Activated CD8-positive, alpha-beta T cell treated with anti-CD3 and anti-CD28 coated beads, Interleukin-2, amount 10 ng/mL, durations not matched to agents 7 days and 5 days (primary cell): ENCODE measurements around the gene TEX13C. TPM values are rescaled to one million over a fixed set of nuclear protein-coding genes. Genes with fewer than 3 reads are reported as not detected.

ENCODE experiments used
- ATAC-seq: fragments of 150-1000 bp; cut with Tn5 transposase; one replicate; pipeline ENCODE4 v1.10.0; 2021; ENCODE audit warnings: moderate library complexity
- CTCF ChIA-PET: fragments of 350-600 bp; sonication (Branson Sonifier 250); formaldehyde crosslinking; loops from one replicate; lab custom pipeline; 2021; ENCODE audit warnings: antibody characterized with exemption; lab: Charles Lee
- POLR2A ChIA-PET: fragments of 350-600 bp; sonication (Branson Sonifier 250); formaldehyde crosslinking; loops from one replicate; lab custom pipeline; 2021; ENCODE audit warnings: antibody characterized with exemption; lab: Charles Lee
- DNase-seq: peaks from one replicate; pipeline ENCODE4 v3.0.0-alpha.2; 2020
- H3K27ac Mint-ChIP-seq: one replicate; pipeline ENCODE4 v1.8.0; 2021; ENCODE audit warnings: mild to moderate bottlenecking, mixed read lengths
- H3K27me3 Mint-ChIP-seq: one replicate; pipeline ENCODE4 v1.8.0; 2021; ENCODE audit warnings: low read depth, mixed read lengths
- H3K36me3 Mint-ChIP-seq: one replicate; pipeline ENCODE4 v1.8.0; 2021; ENCODE audit warnings: low read depth, mixed read lengths
- H3K4me1 Mint-ChIP-seq: one replicate; pipeline ENCODE4 v1.8.0; 2021; ENCODE audit warnings: low read depth, mixed read lengths
- H3K4me3 Mint-ChIP-seq: one replicate; pipeline ENCODE4 v1.8.0; 2021; ENCODE audit warnings: mild to moderate bottlenecking, mixed read lengths
- H3K9me3 Mint-ChIP-seq: one replicate; pipeline ENCODE4 v1.8.0; 2022; ENCODE audit warnings: mixed read lengths; ENCODE audit not compliant: insufficient read depth
- total RNA-seq, 2 experiments: library from RNA; stranded (reverse); gene quantifications; one replicate each; pipeline ENCODE4 v1.2.3, GENCODE V29; 2021

Gene TEX13C
- total RNA-seq, 2 experiments from 2014 or later: not detected

DNA sequence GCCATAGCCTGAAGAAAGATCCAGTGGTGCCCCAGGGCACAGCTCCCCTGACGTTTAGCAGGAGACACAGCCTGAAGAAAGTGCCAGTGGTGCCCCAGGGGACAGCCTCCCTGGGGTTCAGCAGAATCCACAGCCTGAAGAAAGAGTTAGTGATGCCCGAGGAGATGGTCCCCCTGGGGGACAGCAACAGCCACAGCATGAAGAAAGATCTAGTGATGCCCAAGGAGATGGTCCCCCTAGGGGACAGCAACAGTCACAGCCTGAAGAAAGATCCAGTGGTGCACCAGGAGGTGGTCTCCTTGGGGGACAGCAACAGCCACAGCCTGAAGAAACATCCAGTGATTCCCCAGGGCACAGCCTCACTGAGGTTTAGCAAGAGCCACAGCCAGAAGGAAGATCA lies 2.8 kb downstream of the TEX13C start:
- ChIA-PET POLR2A (no interaction called here), CTCF (no interaction called here)
- Mint-ChIP-seq H3K9me3 (no peaks in the 10 kb centered on the region), H3K27me3 (no peaks in the 10 kb centered on the region), H3K4me3 (no peak overlapping the region), H3K36me3 (no peaks in the 10 kb centered on the region), H3K4me1 (no peaks in the 10 kb centered on the region), H3K27ac (no peak overlapping the region)
- ATAC-seq: no peak
- DNase-seq: no peak

- ChIA-PET POLR2A (no interaction called here), CTCF (no interaction called here)
- ATAC-seq: no peak
- no peak overlapping the region for H3K27ac Mint-ChIP-seq
- DNase-seq: no peak
- no peaks in the 10 kb centered on the region for H3K27me3 Mint-ChIP-seq
- H3K4me3 Mint-ChIP-seq: no peak overlapping the region
- H3K36me3 Mint-ChIP-seq: no peaks in the 10 kb centered on the region
- H3K9me3 Mint-ChIP-seq: no peaks in the 10 kb centered on the region
- no peaks in the 10 kb centered on the region for H3K4me1 Mint-ChIP-seq
These were observed 6.9 kb downstream of the TEX13C start for GRCh38 chrX:125326599-125326998.

DNA sequence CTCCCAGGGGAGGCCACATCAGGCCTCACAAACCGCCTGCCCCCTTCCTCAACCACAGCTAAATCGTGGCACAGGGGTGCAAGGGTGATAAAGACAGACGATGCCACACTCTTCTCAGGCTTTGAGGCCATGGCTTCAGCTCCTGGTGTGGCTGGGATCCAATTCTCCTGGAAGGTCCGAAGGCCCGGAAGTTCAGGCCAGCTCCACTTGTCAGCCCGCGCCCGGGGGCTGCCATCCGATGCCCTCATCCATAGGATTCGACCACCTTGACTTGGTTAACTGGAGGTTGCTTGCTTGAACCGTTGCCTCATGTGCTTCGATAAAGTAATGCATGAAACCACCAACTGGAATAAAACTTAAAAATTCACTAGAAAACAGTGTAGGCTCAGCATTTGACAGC lies 8.2 kb downstream of the TEX13C start:
- CTCF ChIA-PET: no interaction called here
- Mint-ChIP-seq H3K27ac (no peak overlapping the region), H3K36me3 (no peaks in the 10 kb centered on the region), H3K9me3 (no peaks in the 10 kb centered on the region), H3K4me3 (no peak overlapping the region), H3K27me3 (no peaks in the 10 kb centered on the region), H3K4me1 (no peaks in the 10 kb centered on the region)
- DNase-seq: no peak
- ATAC-seq: no peak
- POLR2A ChIA-PET: no interaction called here

GRCh38 chrX:125333583-125333982 lies 13.9 kb downstream of the TEX13C start:
- Mint-ChIP-seq H3K36me3 (no peaks in the 10 kb centered on the region), H3K27ac (no peak overlapping the region), H3K9me3 (no peaks in the 10 kb centered on the region), H3K4me1 (no peaks in the 10 kb centered on the region), H3K27me3 (no peaks in the 10 kb centered on the region), H3K4me3 (no peak overlapping the region)
- no peak for DNase-seq
- POLR2A ChIA-PET: no interaction called here
- CTCF ChIA-PET: no interaction called here
- ATAC-seq: no peak

GRCh38 chrX:125340490-125340889 lies 20.8 kb downstream of the TEX13C start:
- H3K4me3 Mint-ChIP-seq: no peak overlapping the region
- DNase-seq (no peak), ATAC-seq (no peak)
- no peaks in the 10 kb centered on the region for H3K4me1 Mint-ChIP-seq
- H3K27me3 Mint-ChIP-seq: no peaks in the 10 kb centered on the region
- no peak overlapping the region for H3K27ac Mint-ChIP-seq
- ChIA-PET CTCF (no interaction called here), POLR2A (no interaction called here)
- H3K36me3 Mint-ChIP-seq: no peaks in the 10 kb centered on the region
- no peaks in the 10 kb centered on the region for H3K9me3 Mint-ChIP-seq

DNA sequence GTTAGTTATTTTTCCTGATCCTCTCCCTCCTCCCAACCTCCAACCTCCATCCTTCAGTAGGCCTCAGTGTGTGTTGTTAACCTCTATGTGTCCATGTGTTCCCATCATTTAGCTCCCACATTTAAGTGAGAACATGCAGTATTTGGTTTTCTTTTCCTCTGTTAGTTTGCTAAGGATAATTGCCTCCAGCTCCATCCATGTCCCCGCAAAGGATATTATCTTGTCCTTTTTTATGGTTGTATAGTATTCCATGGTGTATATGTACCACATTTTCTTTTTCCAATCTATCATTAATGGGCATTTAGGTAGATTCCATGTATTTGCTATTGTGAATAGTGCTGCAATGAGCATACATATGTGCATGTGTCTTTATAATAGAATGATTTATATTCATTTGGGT lies 54.5 kb downstream of the TEX13C start:
- ChIA-PET CTCF (no interaction called here), POLR2A (no interaction called here)
- no peak for DNase-seq
- Mint-ChIP-seq H3K36me3 (no peaks in the 10 kb centered on the region), H3K4me3 (no peak overlapping the region), H3K4me1 (no peaks in the 10 kb centered on the region), H3K27ac (no peak overlapping the region), H3K27me3 (no peaks in the 10 kb centered on the region), H3K9me3 (peaks cover 4% of the 10 kb centered on the region)
- no peak for ATAC-seq
